Ishikawa (cell line): Measurements from ENCODE around the gene UBA3.

Source experiments
- CEBPB ChIP-seq: IDR thresholded peaks from 2 replicates; pipeline ENCODE4 v1.6.1; 2012
- CREB1 ChIP-seq: IDR thresholded peaks from 2 replicates; pipeline ENCODE4 v1.6.1; 2012; ENCODE audit warnings: low read depth
- EGR1 ChIP-seq: IDR thresholded peaks from 2 replicates; pipeline ENCODE4 v1.6.1; 2012
- EP300 ChIP-seq: IDR thresholded peaks from 2 replicates; pipeline ENCODE4 v1.6.1; 2012; ENCODE audit warnings: borderline replicate concordance
- MAX ChIP-seq: IDR thresholded peaks from 2 replicates; pipeline ENCODE4 v1.6.1; 2012
- NFIC ChIP-seq: IDR thresholded peaks from 2 replicates; pipeline ENCODE4 v1.6.1; 2012
- RAD21 ChIP-seq: IDR thresholded peaks from 2 replicates; pipeline ENCODE4 v1.6.1; 2012; ENCODE audit warnings: low read depth
- REST ChIP-seq: IDR thresholded peaks from 2 replicates; pipeline ENCODE4 v1.6.1; 2012; ENCODE audit warnings: low read depth, mild to moderate bottlenecking
- TAF1 ChIP-seq: IDR thresholded peaks from 2 replicates; pipeline ENCODE4 v1.6.1; 2012; ENCODE audit warnings: low read depth, mild to moderate bottlenecking
- USF1 ChIP-seq: IDR thresholded peaks from 2 replicates; pipeline ENCODE4 v1.6.1; 2012
- YY1 ChIP-seq: IDR thresholded peaks from 2 replicates; pipeline ENCODE4 v1.6.1; 2012; ENCODE audit warnings: low read depth
- ZBTB7A ChIP-seq: IDR thresholded peaks from 2 replicates; pipeline ENCODE4 v1.6.1; 2012; ENCODE audit warnings: low read depth

GRCh38 chr3:69012100-69012799, 67.9 kb downstream of the UBA3 start:
- TF ChIP-seq TAF1 (no peak), REST (no peak), RAD21 (no peak), USF1 (no peak), CREB1 (no peak), EP300 (no peak), ZBTB7A (no peak), MAX (no peak), YY1 (no peak), NFIC (no peak), CEBPB (no peak), EGR1 (no peak)
